Measurements from ENCODE around the gene FHDC1. TPM values are rescaled to one million over a fixed set of nuclear protein-coding genes. Genes with fewer than 3 reads are reported as not detected.

The FHDC1 gene
- total RNA-seq, 1 experiment from 2014 or later: 0.21 TPM

DNA sequence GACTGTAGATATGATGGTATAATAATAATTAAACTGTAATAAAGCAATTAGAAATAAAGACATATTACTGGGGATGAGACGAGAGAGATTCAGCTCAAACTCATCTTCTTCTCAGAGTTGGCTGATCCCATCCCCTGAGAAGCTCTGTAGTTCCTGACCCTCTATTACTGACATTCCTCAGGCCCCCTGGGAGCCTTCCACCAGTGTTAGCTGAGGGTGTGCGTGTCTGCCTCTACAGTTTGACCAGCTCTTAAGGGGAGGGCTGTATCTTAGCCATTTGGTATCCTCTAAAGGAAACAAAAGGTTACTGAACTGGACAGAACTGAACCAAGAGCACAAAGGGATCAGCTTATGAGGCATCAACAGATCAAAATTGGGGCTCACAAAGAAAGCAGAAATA lies 11.2 kb downstream of the FHDC1 start:
- no peaks in the 10 kb centered on the region for H3K36me3 ChIP-seq (ENCODE audit: control insufficient read depth, insufficient read depth, low read length)
- ATAC-seq: no peak
- in situ Hi-C loops (cut with HindIII; ENCODE audit: low pct_unique_long_range_greater_than_20kb, low sequenced_read_pairs) (no loop called here), intact Hi-C loops (cut with micrococcal nuclease; ENCODE audit: unreplicated experiment) (no loop called here)
- POLR2A ChIA-PET: no interaction called here
- no peaks in the 10 kb centered on the region for H3K9me3 ChIP-seq (ENCODE audit: control insufficient read depth, insufficient read depth, low read depth, low read length)
- no peak for DNase-seq (ENCODE audit: low read depth, low spot score)
- H3K4me1 ChIP-seq (ENCODE audit: control insufficient read depth, insufficient read depth, low read length): no peaks in the 10 kb centered on the region
- H3K4me3 ChIP-seq (ENCODE audit: low read depth in 2 of 2, low read length in 2 of 2): no peak overlapping the region
- no TSS peak for BruUV-seq (replicated peaks)
- TF ChIP-seq, protein P1, sequence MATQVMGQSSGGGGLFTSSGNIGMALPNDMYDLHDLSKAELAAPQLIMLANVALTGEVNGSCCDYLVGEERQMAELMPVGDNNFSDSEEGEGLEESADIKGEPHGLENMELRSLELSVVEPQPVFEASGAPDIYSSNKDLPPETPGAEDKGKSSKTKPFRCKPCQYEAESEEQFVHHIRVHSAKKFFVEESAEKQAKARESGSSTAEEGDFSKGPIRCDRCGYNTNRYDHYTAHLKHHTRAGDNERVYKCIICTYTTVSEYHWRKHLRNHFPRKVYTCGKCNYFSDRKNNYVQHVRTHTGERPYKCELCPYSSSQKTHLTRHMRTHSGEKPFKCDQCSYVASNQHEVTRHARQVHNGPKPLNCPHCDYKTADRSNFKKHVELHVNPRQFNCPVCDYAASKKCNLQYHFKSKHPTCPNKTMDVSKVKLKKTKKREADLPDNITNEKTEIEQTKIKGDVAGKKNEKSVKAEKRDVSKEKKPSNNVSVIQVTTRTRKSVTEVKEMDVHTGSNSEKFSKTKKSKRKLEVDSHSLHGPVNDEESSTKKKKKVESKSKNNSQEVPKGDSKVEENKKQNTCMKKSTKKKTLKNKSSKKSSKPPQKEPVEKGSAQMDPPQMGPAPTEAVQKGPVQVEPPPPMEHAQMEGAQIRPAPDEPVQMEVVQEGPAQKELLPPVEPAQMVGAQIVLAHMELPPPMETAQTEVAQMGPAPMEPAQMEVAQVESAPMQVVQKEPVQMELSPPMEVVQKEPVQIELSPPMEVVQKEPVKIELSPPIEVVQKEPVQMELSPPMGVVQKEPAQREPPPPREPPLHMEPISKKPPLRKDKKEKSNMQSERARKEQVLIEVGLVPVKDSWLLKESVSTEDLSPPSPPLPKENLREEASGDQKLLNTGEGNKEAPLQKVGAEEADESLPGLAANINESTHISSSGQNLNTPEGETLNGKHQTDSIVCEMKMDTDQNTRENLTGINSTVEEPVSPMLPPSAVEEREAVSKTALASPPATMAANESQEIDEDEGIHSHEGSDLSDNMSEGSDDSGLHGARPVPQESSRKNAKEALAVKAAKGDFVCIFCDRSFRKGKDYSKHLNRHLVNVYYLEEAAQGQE (IDR thresholded peaks at IDR 0.05; ENCODE audit: insufficient read depth in 1 of 2, low read depth in 2 of 2, low read length in 1 of 2): no peak
- no peak for TF ChIP-seq SIN3A (IDR thresholded peaks at IDR 0.05; ENCODE audit: borderline replicate concordance, insufficient read depth, low read depth, low read length)
- TF ChIP-seq TCF7L2 (IDR thresholded peaks at IDR 0.05; ENCODE audit: low read depth, low read length): no peak
- TF ChIP-seq POLR2AphosphoS5 (IDR thresholded peaks at IDR 0.05; ENCODE audit: low read depth, low read length): no peak
- TF ChIP-seq, protein P2, sequence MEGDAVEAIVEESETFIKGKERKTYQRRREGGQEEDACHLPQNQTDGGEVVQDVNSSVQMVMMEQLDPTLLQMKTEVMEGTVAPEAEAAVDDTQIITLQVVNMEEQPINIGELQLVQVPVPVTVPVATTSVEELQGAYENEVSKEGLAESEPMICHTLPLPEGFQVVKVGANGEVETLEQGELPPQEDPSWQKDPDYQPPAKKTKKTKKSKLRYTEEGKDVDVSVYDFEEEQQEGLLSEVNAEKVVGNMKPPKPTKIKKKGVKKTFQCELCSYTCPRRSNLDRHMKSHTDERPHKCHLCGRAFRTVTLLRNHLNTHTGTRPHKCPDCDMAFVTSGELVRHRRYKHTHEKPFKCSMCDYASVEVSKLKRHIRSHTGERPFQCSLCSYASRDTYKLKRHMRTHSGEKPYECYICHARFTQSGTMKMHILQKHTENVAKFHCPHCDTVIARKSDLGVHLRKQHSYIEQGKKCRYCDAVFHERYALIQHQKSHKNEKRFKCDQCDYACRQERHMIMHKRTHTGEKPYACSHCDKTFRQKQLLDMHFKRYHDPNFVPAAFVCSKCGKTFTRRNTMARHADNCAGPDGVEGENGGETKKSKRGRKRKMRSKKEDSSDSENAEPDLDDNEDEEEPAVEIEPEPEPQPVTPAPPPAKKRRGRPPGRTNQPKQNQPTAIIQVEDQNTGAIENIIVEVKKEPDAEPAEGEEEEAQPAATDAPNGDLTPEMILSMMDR (IDR thresholded peaks at IDR 0.05): no peak
- no peak overlapping the region for H3K27ac ChIP-seq (ENCODE audit: low read length)
- CTCF ChIA-PET: no interaction called here
- H3K27me3 ChIP-seq (ENCODE audit: control insufficient read depth, insufficient read depth, low read length): no peaks in the 10 kb centered on the region; the same call in 1 of the 2 replicates

DNA sequence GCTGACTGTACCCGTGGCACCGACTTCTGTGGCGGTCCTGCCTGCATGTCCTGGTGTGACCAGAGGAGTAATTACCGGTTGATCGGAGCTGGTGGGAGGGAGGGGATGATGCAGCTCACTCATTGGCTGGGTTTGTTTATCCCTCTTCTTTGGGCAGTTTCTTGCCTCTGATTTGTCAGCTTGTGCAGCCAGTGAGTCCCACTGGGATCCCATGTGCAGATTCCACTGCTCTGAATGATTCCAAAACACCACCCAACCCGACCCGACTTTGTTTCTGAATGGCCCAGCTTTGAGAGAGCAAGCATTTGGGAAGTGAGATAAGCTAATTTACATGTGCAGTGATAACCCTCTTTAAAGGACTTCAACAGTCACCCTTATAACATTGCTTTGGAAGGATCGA lies 13.8 kb downstream of the FHDC1 start:
- POLR2A ChIA-PET: no interaction called here

More for the DNA sequence above, 13.8 kb downstream of the FHDC1 start:
- no peaks in the 10 kb centered on the region for H3K4me1 ChIP-seq (ENCODE audit: control insufficient read depth, insufficient read depth, low read length)
- no peak overlapping the region for H3K4me3 ChIP-seq (ENCODE audit: low read depth in 2 of 2, low read length in 2 of 2)
- no peak for DNase-seq (ENCODE audit: low read depth, low spot score)
- intact Hi-C loops (cut with micrococcal nuclease; ENCODE audit: unreplicated experiment) (no loop called here), in situ Hi-C loops (cut with HindIII; ENCODE audit: low pct_unique_long_range_greater_than_20kb, low sequenced_read_pairs) (no loop called here)
- no peaks in the 10 kb centered on the region; the same call in 1 of the 2 replicates for H3K27me3 ChIP-seq (ENCODE audit: control insufficient read depth, insufficient read depth, low read length)
- H3K36me3 ChIP-seq (ENCODE audit: control insufficient read depth, insufficient read depth, low read length): no peaks in the 10 kb centered on the region
- no peak for TF ChIP-seq TCF7L2 (IDR thresholded peaks at IDR 0.05; ENCODE audit: low read depth, low read length)
- no peak for TF ChIP-seq SIN3A (IDR thresholded peaks at IDR 0.05; ENCODE audit: borderline replicate concordance, insufficient read depth, low read depth, low read length)
- TF ChIP-seq, protein P1 (IDR thresholded peaks at IDR 0.05; ENCODE audit: insufficient read depth in 1 of 2, low read depth in 2 of 2, low read length in 1 of 2): no peak
- TF ChIP-seq, protein P2 (IDR thresholded peaks at IDR 0.05): no peak
- no peak for TF ChIP-seq POLR2AphosphoS5 (IDR thresholded peaks at IDR 0.05; ENCODE audit: low read depth, low read length)
- no peak for ATAC-seq
- no peak overlapping the region for H3K27ac ChIP-seq (ENCODE audit: low read length)
- BruUV-seq (replicated peaks): no TSS peak
- no peaks in the 10 kb centered on the region for H3K9me3 ChIP-seq (ENCODE audit: control insufficient read depth, insufficient read depth, low read depth, low read length)
- CTCF ChIA-PET: interaction anchor here (0.7 kb wide), 1 partner anchor 178 kb away, joined by 3 read pairs; no protein-coding TSS in a partner anchor
